Measurements from ENCODE around the gene GSTA1. TPM values are rescaled to one million over a fixed set of nuclear protein-coding genes. Genes with fewer than 3 reads are reported as not detected.
"Not testable (repeated sequence)": the region's sequence is repeated elsewhere in the genome, so short reads cannot be mapped to it uniquely, and the experiment has no call there.

GSTA1 gene
- total RNA-seq, 1 experiment from 2014 or later, result not detected

- not testable (repeated sequence) for H4K20me1 ChIP-seq (ENCODE audit: insufficient read depth, low read depth, low read length); DNase-seq; H3K4me1 ChIP-seq (ENCODE audit: low read length); H3K4me3 ChIP-seq (ENCODE audit: low read length); H3K9me3 ChIP-seq (ENCODE audit: low read length); H3K9me2 ChIP-seq (replicated peaks; ENCODE audit: insufficient read depth, low read length); H3K36me3 ChIP-seq (ENCODE audit: insufficient read depth, low read length); H2AFZ ChIP-seq (ENCODE audit: low read length); H3K27ac ChIP-seq (ENCODE audit: low read length); H3K4me2 ChIP-seq (ENCODE audit: low read depth, low read length, poor library complexity, severe bottlenecking); H3K27me3 ChIP-seq (ENCODE audit: low read length); H3K79me2 ChIP-seq (ENCODE audit: low read length); H3K9ac ChIP-seq (ENCODE audit: low read length)
Measured at GRCh38 chr6:52794366-52794765, 9.2 kb downstream of the GSTA1 start.

DNA sequence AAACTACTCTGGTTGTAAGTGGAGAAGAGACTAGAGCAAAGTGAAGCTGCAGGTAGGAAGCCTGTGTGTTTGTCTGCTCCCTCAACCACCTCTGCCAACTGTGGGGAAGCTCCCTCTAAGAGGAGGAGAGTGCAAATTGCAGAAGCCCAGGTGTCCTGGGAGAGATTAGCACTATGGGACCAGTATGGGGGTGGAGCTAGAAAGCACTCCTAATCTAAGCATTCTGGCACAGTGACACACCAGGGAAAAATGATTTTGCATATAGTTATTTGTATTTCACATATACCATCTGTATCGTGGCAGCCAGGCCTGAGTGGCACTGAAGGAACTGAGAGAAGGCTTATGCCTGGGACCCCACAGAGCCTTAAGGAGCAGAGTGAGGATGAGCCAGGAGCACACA is 12.8 kb downstream of the GSTA1 start:
- Histone ChIP-seq H3K9ac (ENCODE audit: low read length) (no peak overlapping the region), H3K9me3 (ENCODE audit: low read length) (no peaks in the 10 kb centered on the region), H3K4me3 (ENCODE audit: low read length) (no peak overlapping the region), H3K27ac (ENCODE audit: low read length) (no peak overlapping the region), H3K79me2 (ENCODE audit: low read length) (no peaks in the 10 kb centered on the region), H3K27me3 (ENCODE audit: low read length) (no peaks in the 10 kb centered on the region), H3K36me3 (ENCODE audit: insufficient read depth, low read length) (no peaks in the 10 kb centered on the region), H3K4me2 (ENCODE audit: low read depth, low read length, poor library complexity, severe bottlenecking) (no peak overlapping the region), H3K4me1 (ENCODE audit: low read length) (peaks cover 8% of the 10 kb centered on the region), H3K9me2 (replicated peaks; ENCODE audit: insufficient read depth, low read length) (no peaks in the 10 kb centered on the region), H2AFZ (ENCODE audit: low read length) (no peak overlapping the region), H4K20me1 (ENCODE audit: insufficient read depth, low read depth, low read length) (no peaks in the 10 kb centered on the region)
- DNase-seq, result no peak

GRCh38 chr6:52789658-52790057 is 14.0 kb downstream of the GSTA1 start:
- H3K9ac ChIP-seq (ENCODE audit: low read length); DNase-seq; H3K36me3 ChIP-seq (ENCODE audit: insufficient read depth, low read length); H3K9me3 ChIP-seq (ENCODE audit: low read length); H3K9me2 ChIP-seq (replicated peaks; ENCODE audit: insufficient read depth, low read length); H3K79me2 ChIP-seq (ENCODE audit: low read length); H3K4me1 ChIP-seq (ENCODE audit: low read length); H3K27me3 ChIP-seq (ENCODE audit: low read length); H4K20me1 ChIP-seq (ENCODE audit: insufficient read depth, low read depth, low read length); H2AFZ ChIP-seq (ENCODE audit: low read length); H3K4me3 ChIP-seq (ENCODE audit: low read length); H3K27ac ChIP-seq (ENCODE audit: low read length); H3K4me2 ChIP-seq (ENCODE audit: low read depth, low read length, poor library complexity, severe bottlenecking): not testable (repeated sequence)

DNA sequence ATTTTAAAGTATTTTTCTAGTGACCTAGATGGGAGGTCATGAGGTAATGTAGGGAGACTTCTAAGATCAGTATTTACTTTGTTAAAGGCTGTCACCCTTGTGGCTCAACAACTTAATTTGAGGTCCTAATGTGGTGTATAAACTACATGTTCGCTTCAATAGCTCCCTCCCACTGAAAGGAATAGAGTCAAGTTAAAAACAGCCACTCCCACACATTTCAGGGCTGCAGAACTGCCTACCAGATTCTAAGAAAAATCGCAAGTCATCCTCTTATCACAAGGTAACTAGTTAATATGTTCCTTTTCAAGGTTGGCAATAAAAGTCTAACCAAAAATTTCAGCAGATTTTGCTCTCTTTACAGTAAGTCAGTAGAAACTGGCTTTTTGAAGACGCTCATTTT is 15.1 kb downstream of the GSTA1 start:
- no peaks in the 10 kb centered on the region for H3K9me2 ChIP-seq (replicated peaks; ENCODE audit: insufficient read depth, low read length)
- no peak overlapping the region for H2AFZ ChIP-seq (ENCODE audit: low read length)
- peaks cover 8% of the 10 kb centered on the region for H3K4me1 ChIP-seq (ENCODE audit: low read length)
- no peak overlapping the region for H3K4me2 ChIP-seq (ENCODE audit: low read depth, low read length, poor library complexity, severe bottlenecking)
- H3K9me3 ChIP-seq (ENCODE audit: low read length), result no peaks in the 10 kb centered on the region
- no peaks in the 10 kb centered on the region for H4K20me1 ChIP-seq (ENCODE audit: insufficient read depth, low read depth, low read length)
- H3K4me3 ChIP-seq (ENCODE audit: low read length), result no peak overlapping the region
- H3K36me3 ChIP-seq (ENCODE audit: insufficient read depth, low read length), result no peaks in the 10 kb centered on the region
- no peak overlapping the region for H3K9ac ChIP-seq (ENCODE audit: low read length)
- DNase-seq, result no peak
- no peaks in the 10 kb centered on the region for H3K27me3 ChIP-seq (ENCODE audit: low read length)
- H3K79me2 ChIP-seq (ENCODE audit: low read length), result no peaks in the 10 kb centered on the region
- no peak overlapping the region for H3K27ac ChIP-seq (ENCODE audit: low read length)

DNA sequence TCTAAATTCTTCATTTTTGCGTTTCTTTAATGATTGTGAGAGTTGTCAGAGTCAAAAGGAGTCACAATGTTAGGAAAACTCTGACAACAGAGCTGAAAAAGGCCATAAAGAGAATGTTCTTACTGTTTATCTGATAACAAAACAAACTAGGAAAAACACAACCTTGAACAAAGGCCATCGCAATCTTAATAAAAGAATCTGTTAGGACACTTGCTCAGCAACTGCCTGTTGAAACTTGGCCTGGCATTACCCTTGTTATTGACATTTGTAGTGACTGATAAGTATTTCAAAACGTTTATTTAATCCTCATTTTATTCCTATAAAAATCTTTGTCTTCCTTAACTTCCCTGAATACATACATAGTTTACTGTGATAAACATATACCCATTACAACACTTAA is 15.7 kb downstream of the GSTA1 start:
- Histone ChIP-seq H4K20me1 (ENCODE audit: insufficient read depth, low read depth, low read length) (no peaks in the 10 kb centered on the region), H3K9ac (ENCODE audit: low read length) (no peak overlapping the region), H2AFZ (ENCODE audit: low read length) (no peak overlapping the region), H3K27ac (ENCODE audit: low read length) (no peak overlapping the region), H3K4me1 (ENCODE audit: low read length) (peaks cover 8% of the 10 kb centered on the region), H3K4me2 (ENCODE audit: low read depth, low read length, poor library complexity, severe bottlenecking) (no peak overlapping the region), H3K9me2 (replicated peaks; ENCODE audit: insufficient read depth, low read length) (no peaks in the 10 kb centered on the region), H3K4me3 (ENCODE audit: low read length) (no peak overlapping the region), H3K36me3 (ENCODE audit: insufficient read depth, low read length) (no peaks in the 10 kb centered on the region), H3K27me3 (ENCODE audit: low read length) (no peaks in the 10 kb centered on the region), H3K79me2 (ENCODE audit: low read length) (no peaks in the 10 kb centered on the region), H3K9me3 (ENCODE audit: low read length) (no peaks in the 10 kb centered on the region)
- no peak for DNase-seq

DNA sequence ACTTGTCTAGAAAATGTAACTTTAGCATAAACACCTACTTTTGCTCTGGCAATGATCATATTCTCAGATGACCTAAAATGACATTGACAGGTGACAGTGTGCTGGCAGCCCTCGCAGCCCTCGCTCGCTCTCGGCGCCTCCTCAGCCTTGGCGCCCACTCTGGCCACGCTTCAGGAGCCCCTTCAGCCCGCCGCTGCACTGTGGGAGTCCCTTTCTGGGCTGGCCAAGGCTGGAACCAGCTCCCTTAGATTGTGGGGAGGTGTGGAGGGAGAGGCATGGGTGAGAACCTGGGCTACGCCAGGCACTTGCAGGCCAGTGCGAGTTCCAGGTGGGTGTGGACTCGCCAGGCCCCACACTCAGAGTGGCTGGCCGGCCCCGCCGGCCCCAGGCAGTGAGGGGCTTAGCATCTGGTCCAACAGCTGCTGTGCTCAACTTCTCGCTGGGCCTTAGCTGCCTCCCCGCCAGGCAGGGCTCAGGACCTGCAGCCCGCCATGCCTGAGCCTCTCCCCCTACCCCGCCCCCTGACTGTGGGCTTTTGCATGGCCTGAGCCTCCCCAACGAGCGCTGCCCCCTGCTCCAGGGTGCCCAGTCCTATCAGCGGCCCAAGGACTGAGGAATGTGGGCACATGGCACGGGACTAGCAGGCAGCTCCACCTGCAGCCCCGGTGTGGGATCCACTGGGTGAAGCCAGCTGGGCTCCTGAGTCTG is 17.2 kb downstream of the GSTA1 start:
- no peak overlapping the region for H3K4me3 ChIP-seq (ENCODE audit: low read length)
- H4K20me1 ChIP-seq (ENCODE audit: insufficient read depth, low read depth, low read length), result no peaks in the 10 kb centered on the region
- H3K9me2 ChIP-seq (replicated peaks; ENCODE audit: insufficient read depth, low read length), result no peaks in the 10 kb centered on the region
- H3K27ac ChIP-seq (ENCODE audit: low read length), result no peak overlapping the region
- no peaks in the 10 kb centered on the region for H3K27me3 ChIP-seq (ENCODE audit: low read length)
- DNase-seq, result no peak
- H3K9me3 ChIP-seq (ENCODE audit: low read length), result no peaks in the 10 kb centered on the region
- H3K4me1 ChIP-seq (ENCODE audit: low read length), result peaks cover 8% of the 10 kb centered on the region
- H3K79me2 ChIP-seq (ENCODE audit: low read length), result no peaks in the 10 kb centered on the region
- no peak overlapping the region for H3K9ac ChIP-seq (ENCODE audit: low read length)
- no peak overlapping the region for H2AFZ ChIP-seq (ENCODE audit: low read length)
- no peaks in the 10 kb centered on the region for H3K36me3 ChIP-seq (ENCODE audit: insufficient read depth, low read length)
- no peak overlapping the region for H3K4me2 ChIP-seq (ENCODE audit: low read depth, low read length, poor library complexity, severe bottlenecking)

DNA sequence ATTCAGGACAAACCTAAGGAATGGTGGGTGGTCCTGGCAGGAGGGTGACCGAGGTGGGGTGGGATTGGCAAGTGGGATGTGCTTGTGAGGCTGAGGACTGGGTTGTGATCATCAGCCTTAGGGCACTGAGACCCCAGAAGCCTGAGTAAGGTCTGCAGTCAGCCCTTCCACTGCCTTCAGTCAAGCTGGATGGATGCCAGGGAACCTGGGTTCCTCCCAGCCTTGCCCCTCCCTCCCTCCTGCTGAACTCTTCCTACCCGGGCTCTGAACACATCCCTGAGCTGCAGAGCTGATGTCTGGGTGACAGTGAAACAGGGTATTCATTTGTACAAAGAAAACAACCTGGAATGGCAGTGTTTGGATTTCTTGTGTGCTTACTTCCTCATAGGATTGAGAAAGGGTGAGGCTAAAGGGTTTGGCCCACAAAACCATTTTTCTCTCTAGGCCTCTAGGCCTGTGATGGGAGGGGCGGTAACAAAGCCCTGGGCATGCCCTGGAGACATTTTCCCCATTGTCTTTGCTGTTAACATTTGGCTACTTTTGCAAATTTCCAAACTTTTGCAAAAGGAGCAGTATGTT is 20.8 kb downstream of the GSTA1 start:
- not testable (repeated sequence) for H3K36me3 ChIP-seq (ENCODE audit: insufficient read depth, low read length); DNase-seq; H3K4me1 ChIP-seq (ENCODE audit: low read length); H3K27me3 ChIP-seq (ENCODE audit: low read length); H2AFZ ChIP-seq (ENCODE audit: low read length); H3K79me2 ChIP-seq (ENCODE audit: low read length); H3K9me3 ChIP-seq (ENCODE audit: low read length); H3K9me2 ChIP-seq (replicated peaks; ENCODE audit: insufficient read depth, low read length); H3K4me2 ChIP-seq (ENCODE audit: low read depth, low read length, poor library complexity, severe bottlenecking); H3K27ac ChIP-seq (ENCODE audit: low read length); H4K20me1 ChIP-seq (ENCODE audit: insufficient read depth, low read depth, low read length); H3K9ac ChIP-seq (ENCODE audit: low read length); H3K4me3 ChIP-seq (ENCODE audit: low read length)

DNA sequence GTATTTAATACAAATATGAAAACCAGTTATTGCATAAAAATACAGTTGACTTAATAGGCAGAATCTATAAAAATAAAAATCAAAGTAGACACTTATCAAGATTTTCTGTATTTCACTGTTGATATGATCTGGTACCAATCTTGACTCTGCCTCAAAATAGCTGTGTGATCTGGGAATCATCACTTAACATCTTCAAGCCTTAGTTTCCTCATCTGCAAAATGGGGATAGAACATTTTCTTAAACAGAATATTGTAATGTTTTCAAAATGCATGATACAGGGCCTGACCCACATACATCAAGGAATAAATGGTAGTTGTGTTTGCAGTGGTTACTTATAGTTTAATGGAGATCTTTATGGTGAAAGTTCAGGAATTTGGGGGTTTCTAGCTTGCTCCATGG is 21.4 kb downstream of the GSTA1 start:
- not testable (repeated sequence) for H3K9ac ChIP-seq (ENCODE audit: low read length); H3K27ac ChIP-seq (ENCODE audit: low read length); H2AFZ ChIP-seq (ENCODE audit: low read length); H3K4me3 ChIP-seq (ENCODE audit: low read length); H3K27me3 ChIP-seq (ENCODE audit: low read length); H3K9me2 ChIP-seq (replicated peaks; ENCODE audit: insufficient read depth, low read length); H3K79me2 ChIP-seq (ENCODE audit: low read length); H3K4me2 ChIP-seq (ENCODE audit: low read depth, low read length, poor library complexity, severe bottlenecking); H3K4me1 ChIP-seq (ENCODE audit: low read length); H4K20me1 ChIP-seq (ENCODE audit: insufficient read depth, low read depth, low read length); DNase-seq; H3K9me3 ChIP-seq (ENCODE audit: low read length); H3K36me3 ChIP-seq (ENCODE audit: insufficient read depth, low read length)
